Activated naive CD8-positive, alpha-beta T cell treated with anti-CD3 and anti-CD28 coated beads, Interleukin-2, amount 50 U/mL, for 24 hours (primary cell): ENCODE measurements around the gene LRIG1.

ENCODE experiments used
- ATAC-seq: fragments of 150-1000 bp; cut with Tn5 transposase; one replicate; pipeline ENCODE4 v1.10.0; 2021
- DNase-seq: peaks from one replicate; pipeline ENCODE4 v3.0.0; 2021
- H3K27ac Mint-ChIP-seq: one replicate; pipeline ENCODE4 v1.8.0; 2021; ENCODE audit warnings: mild to moderate bottlenecking, mixed read lengths
- H3K27me3 Mint-ChIP-seq: one replicate; pipeline ENCODE4 v1.8.0; 2021; ENCODE audit warnings: mixed read lengths
- H3K36me3 Mint-ChIP-seq: one replicate; pipeline ENCODE4 v1.8.0; 2021; ENCODE audit warnings: low read depth, mixed read lengths
- H3K4me1 Mint-ChIP-seq: one replicate; pipeline ENCODE4 v1.8.0; 2021; ENCODE audit warnings: mixed read lengths
- H3K4me3 Mint-ChIP-seq: one replicate; pipeline ENCODE4 v1.8.0; 2021; ENCODE audit warnings: mild to moderate bottlenecking, moderate library complexity, mixed read lengths
- H3K9me3 Mint-ChIP-seq: one replicate; pipeline ENCODE4 v1.8.0; 2021; ENCODE audit warnings: mixed read lengths

LRIG1 gene

DNA sequence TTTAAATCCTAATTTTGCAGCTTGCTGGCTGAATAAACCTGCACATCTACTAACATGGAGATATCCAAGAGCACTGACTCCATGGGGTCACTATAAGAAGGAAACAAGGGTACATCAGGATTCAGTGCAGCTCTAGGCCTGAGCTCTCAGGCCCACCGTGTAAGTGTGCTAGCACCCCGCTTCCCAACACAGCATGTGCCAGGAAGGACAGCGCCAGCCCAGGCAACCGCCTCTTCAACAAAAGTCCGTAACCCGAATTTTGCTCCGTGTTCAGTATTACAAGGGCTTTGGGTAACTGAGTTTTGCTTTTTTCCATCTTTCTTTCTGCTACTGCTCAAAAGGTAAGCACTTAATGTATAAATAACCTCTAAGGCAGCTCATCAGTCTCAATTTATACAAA, 89.8 kb downstream of the LRIG1 start:
- H3K4me3 Mint-ChIP-seq: no peak overlapping the region
- no peak overlapping the region for H3K27ac Mint-ChIP-seq
- H3K36me3 Mint-ChIP-seq: peaks cover 4% of the 10 kb centered on the region
- H3K4me1 Mint-ChIP-seq: peaks cover 17% of the 10 kb centered on the region
- no peaks in the 10 kb centered on the region for H3K9me3 Mint-ChIP-seq
- no peaks in the 10 kb centered on the region for H3K27me3 Mint-ChIP-seq
- DNase-seq: no peak
- no peak for ATAC-seq

DNA sequence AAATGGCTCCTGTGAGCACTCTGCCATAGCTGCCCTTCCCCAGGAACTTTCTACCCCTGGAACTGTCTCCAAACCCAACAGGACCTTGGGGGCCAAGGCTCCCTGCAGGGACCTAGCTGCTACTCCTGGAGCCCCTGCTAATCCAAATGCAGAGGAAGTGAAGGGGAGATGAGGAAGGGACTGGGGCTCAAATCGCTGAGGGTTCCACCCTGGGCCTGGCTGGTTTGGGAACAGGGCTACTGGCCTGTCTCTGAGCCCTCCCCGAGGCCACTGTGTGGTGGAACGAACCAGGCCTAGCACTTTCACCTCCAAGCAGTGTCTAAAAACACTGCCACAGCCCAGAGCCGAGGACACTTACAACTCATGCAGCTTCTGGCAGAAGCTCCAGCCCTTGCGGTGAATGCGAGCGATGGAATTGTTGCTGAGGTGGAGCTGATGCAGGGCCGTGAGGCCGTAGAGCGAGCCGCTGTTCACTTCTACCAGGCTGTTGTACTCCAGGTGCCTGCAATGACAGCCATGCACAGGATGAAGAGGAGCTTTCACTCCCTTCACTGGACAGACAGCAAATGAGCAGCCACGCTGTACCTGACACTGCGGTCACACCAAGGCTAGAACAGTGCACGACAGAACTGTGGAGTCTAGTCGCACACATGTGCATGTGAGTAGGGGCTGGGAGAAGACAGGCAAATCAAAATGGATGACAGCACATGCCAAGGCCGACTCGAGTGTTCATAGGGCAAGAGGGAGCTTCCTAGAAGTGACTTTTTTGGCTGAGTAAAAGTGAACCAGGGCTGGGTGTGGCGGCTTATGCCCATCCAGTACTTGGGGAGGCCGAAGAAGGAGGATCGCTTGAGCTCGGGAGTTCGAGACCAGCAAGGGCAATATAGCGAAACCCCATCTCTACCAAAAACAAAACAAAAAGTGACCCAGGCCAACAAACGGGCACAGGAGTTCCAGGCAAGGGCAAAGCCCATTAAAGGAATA, 90.8 kb downstream of the LRIG1 start:
- no peak for ATAC-seq
- Mint-ChIP-seq H3K27me3 (no peaks in the 10 kb centered on the region), H3K36me3 (peaks cover 4% of the 10 kb centered on the region), H3K4me1 (peaks cover 17% of the 10 kb centered on the region), H3K4me3 (no peak overlapping the region), H3K9me3 (no peaks in the 10 kb centered on the region), H3K27ac (no peak overlapping the region)
- DNase-seq: no peak

DNA sequence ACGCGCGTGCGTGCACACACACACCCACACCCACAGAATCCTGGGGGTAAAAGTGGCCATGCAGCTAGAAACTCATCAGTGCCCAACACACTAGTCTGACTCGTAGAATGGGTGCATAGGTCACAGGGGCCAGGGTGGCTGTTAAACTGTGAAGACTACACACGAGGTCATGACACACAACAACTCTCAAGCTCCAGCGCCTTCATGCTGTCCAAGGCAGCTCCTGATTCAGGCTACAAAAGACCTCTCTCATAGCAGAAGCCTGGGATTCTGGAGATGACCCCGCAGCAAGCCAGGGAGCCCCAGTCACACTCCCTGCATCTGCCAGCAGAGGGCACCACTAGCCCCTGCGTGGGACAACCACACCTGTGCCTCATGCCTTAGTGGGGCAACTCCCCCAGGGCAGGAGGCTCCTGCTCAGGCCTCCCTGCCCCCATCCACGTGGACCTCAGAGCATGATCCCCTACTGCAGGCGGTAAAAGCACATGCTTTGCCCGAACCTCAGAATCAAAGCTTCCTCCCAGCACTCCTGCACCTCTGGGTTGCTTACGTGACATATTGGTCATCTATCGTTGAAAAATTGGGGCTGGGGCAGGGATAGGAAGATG, 93.1 kb downstream of the LRIG1 start:
- H3K4me1 Mint-ChIP-seq: peaks cover 6% of the 10 kb centered on the region
- no peak overlapping the region for H3K4me3 Mint-ChIP-seq
- H3K9me3 Mint-ChIP-seq: no peaks in the 10 kb centered on the region
- DNase-seq: peak; percentile 77
- no peak overlapping the region for H3K27ac Mint-ChIP-seq
- no peaks in the 10 kb centered on the region for H3K27me3 Mint-ChIP-seq
- peaks cover 3% of the 10 kb centered on the region for H3K36me3 Mint-ChIP-seq
- peak; percentile 74 for ATAC-seq

DNA sequence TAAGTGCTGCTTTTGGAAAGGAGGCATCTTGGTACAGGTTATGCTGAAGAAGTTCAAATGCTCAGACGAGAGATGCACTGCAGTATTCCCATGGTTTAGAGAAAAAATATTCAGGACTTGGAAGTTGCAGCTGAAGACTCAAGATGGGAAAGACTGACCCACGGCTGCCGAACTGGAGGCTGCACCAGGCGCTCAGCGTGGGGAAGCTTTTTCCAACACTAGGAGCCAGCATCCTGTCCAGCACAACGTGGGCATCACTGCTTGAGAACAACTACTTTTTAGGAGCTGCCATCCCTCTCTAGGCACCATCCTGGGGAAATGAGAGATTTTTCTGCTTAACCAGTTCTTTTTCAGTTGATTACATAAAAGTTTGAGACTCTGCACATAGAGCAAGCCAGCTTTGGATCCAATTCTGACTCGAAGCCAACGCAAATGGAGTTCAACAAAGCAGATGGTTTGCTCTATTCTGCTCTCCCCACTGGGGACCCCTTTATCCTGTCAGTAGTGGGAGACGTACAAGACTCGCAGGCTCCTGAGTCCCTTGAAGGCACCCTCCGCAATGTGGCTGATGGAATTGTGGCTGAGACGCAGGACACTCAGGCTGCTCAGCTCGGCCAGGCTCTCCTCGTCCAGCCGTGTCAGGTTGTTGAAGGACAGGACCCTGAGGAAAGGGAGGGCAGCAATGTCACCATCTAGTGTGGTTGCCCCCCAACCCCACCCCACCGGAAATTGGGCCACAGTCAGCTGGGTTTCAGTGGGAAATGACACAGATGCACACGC, 93.8 kb downstream of the LRIG1 start:
- Mint-ChIP-seq H3K27me3 (no peaks in the 10 kb centered on the region), H3K27ac (no peak overlapping the region), H3K4me3 (no peak overlapping the region), H3K4me1 (peaks cover 2% of the 10 kb centered on the region), H3K36me3 (peaks cover 3% of the 10 kb centered on the region), H3K9me3 (no peaks in the 10 kb centered on the region)
- DNase-seq (no peak), ATAC-seq (no peak)

DNA sequence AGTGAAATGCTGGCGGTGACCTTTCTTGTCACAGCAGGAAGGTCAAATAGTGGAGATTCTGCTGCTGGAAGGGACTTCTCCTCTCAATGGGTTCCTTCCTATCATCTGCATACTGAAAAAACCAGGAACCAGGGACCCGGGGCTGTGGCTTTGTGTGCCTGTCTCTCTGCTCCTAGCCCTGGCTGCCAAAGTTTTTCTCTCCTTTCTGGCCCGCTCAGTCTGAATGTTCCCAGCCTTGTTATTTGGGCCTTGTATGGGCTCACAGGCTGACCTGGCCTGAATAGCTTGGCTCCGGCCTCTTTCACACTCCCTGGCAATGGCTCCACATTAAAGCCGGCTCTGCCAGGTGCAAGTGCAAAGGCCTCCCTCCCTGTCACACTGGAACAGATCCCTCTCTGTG, 94.7 kb downstream of the LRIG1 start:
- no peak for DNase-seq

DNA sequence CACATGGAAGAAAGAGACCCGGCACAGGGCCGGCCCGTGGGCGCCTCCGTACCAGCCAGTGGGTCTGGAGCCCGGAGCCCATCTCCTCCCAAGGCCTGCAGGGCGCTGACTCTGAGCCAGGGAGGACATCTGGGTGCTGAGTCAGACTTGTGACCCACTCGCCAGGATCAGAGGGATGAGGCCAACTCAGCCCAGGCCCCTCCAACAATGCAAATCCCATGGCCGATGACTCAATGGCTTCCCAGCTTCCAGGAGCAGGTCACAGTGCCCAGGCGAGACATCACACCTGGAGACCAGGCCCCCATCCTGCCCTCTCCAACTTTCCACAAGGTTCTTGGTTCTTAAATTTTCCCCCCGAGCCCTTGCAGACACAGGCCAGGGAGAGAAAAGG, 95.1 kb downstream of the LRIG1 start:
- no peak for ATAC-seq
- Mint-ChIP-seq H3K4me3 (no peak overlapping the region), H3K9me3 (no peaks in the 10 kb centered on the region), H3K36me3 (no peaks in the 10 kb centered on the region), H3K4me1 (peaks cover 2% of the 10 kb centered on the region), H3K27me3 (no peaks in the 10 kb centered on the region), H3K27ac (no peak overlapping the region)
- DNase-seq: no peak

More for the DNA sequence above, 94.7 kb downstream of the LRIG1 start:
- H3K4me1 Mint-ChIP-seq: peaks cover 2% of the 10 kb centered on the region
- H3K9me3 Mint-ChIP-seq: no peaks in the 10 kb centered on the region
- H3K4me3 Mint-ChIP-seq: no peak overlapping the region
- no peaks in the 10 kb centered on the region for H3K27me3 Mint-ChIP-seq
- ATAC-seq: no peak
- no peaks in the 10 kb centered on the region for H3K36me3 Mint-ChIP-seq
- no peak overlapping the region for H3K27ac Mint-ChIP-seq

DNA sequence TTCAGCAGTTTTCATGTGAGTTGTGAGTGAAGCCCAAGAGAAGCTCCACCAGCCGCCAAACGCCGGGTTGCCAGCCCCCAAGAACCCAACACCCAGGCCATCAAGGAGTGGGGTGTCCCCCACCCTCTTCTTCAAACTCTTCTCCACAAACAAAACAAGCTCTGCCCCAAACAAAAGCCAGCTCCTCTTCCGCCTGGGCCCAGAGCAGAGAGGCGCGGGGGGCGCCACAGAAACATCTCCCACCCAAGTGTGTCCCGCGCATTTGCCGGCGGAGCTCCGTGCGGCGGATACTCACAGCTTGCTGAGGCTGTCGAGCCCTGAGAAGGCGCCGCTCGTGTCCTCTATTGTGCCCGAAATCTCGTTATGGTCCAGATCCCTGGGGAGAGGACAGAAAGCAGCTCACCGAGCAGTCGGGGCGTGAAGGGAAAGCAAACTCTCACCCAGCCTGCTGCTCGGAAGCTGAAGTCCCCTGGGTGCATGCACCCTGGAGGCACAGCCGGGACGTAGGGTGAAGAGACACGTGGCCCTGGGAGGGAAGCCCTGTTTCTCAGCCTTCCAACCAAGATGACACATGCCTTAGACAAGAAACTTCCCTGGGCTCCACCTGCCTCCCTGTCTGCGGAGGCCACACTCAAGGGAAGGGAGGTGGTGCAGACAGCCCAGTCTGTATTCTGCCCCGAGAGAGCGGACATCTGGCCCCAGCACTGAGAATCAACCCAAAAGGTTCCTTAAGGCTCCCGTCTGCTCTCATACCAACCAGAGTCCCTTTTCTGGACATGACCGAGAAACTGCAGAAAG, 95.7 kb downstream of the LRIG1 start:
- no peak for DNase-seq
- H3K4me1 Mint-ChIP-seq: peaks cover 2% of the 10 kb centered on the region
- no peaks in the 10 kb centered on the region for H3K27me3 Mint-ChIP-seq
- no peak for ATAC-seq
- H3K36me3 Mint-ChIP-seq: no peaks in the 10 kb centered on the region
- no peaks in the 10 kb centered on the region for H3K9me3 Mint-ChIP-seq
- no peak overlapping the region for H3K27ac Mint-ChIP-seq
- H3K4me3 Mint-ChIP-seq: no peak overlapping the region

DNA sequence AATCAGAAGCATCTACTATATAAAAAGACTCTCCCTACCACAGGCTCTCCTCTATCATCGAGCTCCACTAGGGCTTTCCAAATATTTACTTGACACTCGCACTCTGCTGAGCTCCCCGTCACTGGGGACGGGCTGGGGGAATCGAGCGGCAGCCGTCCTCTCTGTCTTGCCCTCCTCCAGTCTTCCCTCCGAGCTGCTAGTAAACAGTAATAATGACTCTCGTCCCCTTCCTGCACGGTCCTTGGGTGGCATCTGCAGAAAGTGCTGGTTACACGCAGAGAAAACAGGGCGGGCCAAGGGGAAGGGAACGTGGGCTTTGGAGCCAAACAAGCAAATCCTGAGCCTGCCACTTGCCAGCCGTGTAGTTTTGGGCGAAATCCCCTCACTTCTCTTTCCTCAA, 96.6 kb downstream of the LRIG1 start:
- H3K36me3 Mint-ChIP-seq: no peaks in the 10 kb centered on the region
- DNase-seq: no peak
- no peaks in the 10 kb centered on the region for H3K9me3 Mint-ChIP-seq
- no peak overlapping the region for H3K4me3 Mint-ChIP-seq
- H3K4me1 Mint-ChIP-seq: peaks cover 2% of the 10 kb centered on the region
- ATAC-seq: no peak
- no peak overlapping the region for H3K27ac Mint-ChIP-seq
- no peaks in the 10 kb centered on the region for H3K27me3 Mint-ChIP-seq

DNA sequence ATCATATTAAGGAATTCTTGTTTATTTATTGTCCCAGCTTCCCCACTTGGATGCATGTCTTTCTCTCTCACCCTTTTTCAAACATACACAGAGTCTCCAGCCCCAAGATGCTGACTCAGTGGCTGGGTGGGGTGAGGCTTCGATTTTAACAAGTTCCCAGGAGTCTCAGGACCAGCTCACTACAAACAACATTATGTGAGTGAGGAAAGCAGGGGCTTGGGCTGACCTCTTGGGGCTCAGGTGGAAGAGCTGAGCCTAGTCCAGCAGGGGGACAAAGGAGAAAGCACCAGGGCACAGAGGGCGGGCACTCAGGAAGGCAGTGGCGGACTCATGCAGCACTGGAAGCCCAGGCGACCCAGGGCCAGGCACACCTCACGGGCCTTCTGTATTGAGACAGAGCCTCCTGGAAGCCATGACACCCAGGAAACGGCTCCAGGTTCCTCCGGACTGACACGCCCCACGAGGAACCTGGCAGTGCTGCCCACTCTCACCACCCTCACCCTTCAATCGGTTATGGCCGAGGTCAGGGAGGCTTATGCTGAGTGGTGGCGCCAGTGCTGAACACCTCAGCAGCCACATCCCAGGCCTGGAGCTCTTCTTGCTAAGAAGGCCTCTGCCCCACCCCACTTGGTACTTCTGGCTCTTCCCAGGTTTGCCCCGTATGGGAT, 97.4 kb downstream of the LRIG1 start:
- no peaks in the 10 kb centered on the region for H3K36me3 Mint-ChIP-seq
- peaks cover 2% of the 10 kb centered on the region for H3K4me1 Mint-ChIP-seq
- DNase-seq (no peak), ATAC-seq (no peak)
- no peaks in the 10 kb centered on the region for H3K9me3 Mint-ChIP-seq
- H3K4me3 Mint-ChIP-seq: no peak overlapping the region
- no peaks in the 10 kb centered on the region for H3K27me3 Mint-ChIP-seq
- H3K27ac Mint-ChIP-seq: no peak overlapping the region

DNA sequence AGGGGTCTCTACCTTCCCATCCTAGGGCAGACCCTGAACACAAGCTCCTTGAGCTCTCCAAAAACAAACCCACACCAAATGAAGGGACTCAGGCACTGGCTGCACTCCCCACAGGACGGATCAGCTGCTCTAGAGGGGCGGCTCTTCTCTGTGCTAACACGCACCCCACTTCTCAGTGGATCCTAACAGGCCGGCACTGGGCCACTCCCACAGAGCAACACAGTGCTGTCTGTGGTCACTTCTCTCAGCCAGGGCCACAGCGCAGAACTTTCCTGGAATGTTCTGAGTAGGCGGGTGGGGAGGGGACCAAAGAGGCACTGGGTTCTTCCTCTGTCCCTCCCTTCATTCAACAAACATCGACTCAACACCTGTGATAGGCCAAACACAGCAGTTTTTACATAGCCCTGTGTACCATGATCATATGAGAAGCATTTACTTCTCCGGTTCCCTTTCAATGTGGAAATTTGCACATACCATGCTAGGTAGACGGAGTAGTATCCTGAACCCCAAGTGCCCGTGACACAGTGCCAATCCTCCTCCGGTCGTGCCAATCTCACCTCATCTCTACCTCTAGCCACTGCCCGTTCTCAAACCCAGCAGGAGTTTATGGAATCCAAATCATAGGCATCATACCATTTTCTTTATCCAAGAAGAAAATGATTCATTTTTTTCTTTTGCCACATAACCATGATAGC, 98.1 kb downstream of the LRIG1 start:
- Mint-ChIP-seq H3K27ac (no peak overlapping the region), H3K27me3 (no peaks in the 10 kb centered on the region), H3K4me3 (no peak overlapping the region), H3K36me3 (peaks cover 1% of the 10 kb centered on the region), H3K4me1 (no peaks in the 10 kb centered on the region), H3K9me3 (no peaks in the 10 kb centered on the region)
- ATAC-seq (no peak), DNase-seq (no peak)

DNA sequence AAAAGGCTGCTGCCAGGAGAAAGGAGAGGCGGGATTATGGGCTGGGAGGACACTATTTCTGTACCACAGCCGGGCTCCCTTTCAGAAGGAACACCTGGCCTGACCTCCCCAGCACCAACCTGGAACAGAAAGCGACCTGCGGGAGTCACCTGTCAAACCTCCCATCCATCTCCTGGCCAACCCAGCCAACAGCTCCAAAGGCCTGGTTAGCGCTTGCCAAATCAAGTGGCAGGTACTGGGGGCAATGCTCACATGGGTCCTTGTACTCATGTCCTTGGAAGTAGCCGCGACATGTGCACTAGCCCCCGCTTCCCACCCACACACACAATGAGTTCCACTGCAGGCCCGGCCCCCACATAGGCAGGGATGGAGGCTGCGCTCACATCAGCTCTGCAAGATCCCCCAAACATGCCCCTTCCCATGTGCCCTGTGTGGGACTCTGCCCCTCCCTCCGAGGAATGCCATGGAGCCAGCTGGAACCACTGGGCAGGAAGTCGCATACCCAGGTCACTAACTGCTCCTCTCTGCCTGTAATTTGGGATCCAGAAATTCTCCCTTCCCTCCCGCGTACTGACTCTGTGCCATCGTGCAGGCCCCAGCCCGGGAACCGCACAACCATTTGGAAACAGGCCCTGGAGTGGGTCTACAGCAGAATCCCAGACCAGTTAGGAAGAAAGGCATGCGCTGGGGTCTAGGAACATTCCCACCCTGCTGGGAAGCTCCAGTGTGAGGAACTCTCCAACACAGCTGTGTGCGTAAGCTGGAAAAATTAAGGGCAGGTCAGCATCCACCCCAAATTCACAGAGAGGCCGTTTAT, 98.9 kb downstream of the LRIG1 start:
- Mint-ChIP-seq H3K27me3 (no peaks in the 10 kb centered on the region), H3K36me3 (peaks cover 5% of the 10 kb centered on the region), H3K27ac (no peak overlapping the region), H3K9me3 (no peaks in the 10 kb centered on the region), H3K4me1 (no peaks in the 10 kb centered on the region), H3K4me3 (no peak overlapping the region)
- no peak for ATAC-seq
- DNase-seq: no peak

DNA sequence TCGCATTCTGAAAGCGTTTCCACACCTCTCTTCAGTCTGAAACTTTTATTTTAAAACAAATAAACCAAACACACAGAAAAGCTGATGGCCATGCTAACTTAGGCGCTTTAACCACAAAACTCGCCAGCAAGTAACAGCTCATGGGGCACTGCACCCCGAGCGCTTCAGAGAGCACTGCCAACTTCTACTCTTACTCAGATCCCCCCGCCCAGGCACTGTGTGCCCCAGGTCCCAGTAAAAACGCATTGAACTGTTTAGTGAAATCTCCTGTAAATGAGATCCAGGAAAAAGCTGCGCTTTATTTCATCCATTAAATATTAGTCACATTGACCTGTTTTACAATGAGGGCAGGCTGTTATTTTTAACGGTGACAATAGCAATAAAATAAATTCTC, 99.7 kb downstream of the LRIG1 start:
- ATAC-seq: no peak
- Mint-ChIP-seq H3K4me3 (no peak overlapping the region), H3K4me1 (no peaks in the 10 kb centered on the region), H3K27ac (no peak overlapping the region), H3K36me3 (peaks cover 6% of the 10 kb centered on the region), H3K9me3 (no peaks in the 10 kb centered on the region), H3K27me3 (no peaks in the 10 kb centered on the region)
- DNase-seq: no peak
